Neuronal stem cell (in vitro differentiated cells): ENCODE results near the gene WDR35.

Source experiments
- DNase-seq: peaks from one replicate; pipeline ENCODE4 v3.0.0-alpha.2; 2013; ENCODE audit warnings: low spot score
- H2AFZ ChIP-seq: one replicate; pipeline ENCODE4 v1.6.1; 2013; ENCODE audit warnings: mild to moderate bottlenecking, low read length, inconsistent platforms
- H2AK5ac ChIP-seq: 2 replicates; pipeline ENCODE4 v1.6.1; 2013; ENCODE audit warnings: low read depth, mild to moderate bottlenecking, inconsistent platforms, low read length, moderate library complexity, mixed read lengths
- H2BK120ac ChIP-seq: 2 replicates; pipeline ENCODE4 v1.6.1; 2013; ENCODE audit warnings: low read depth, mild to moderate bottlenecking, inconsistent platforms, low read length, moderate library complexity, mixed read lengths
- H2BK12ac ChIP-seq: one replicate; pipeline ENCODE4 v1.6.1; 2013; ENCODE audit warnings: low read length, inconsistent platforms
- H2BK15ac ChIP-seq: 2 replicates; pipeline ENCODE4 v1.6.1; 2013; ENCODE audit warnings: mild to moderate bottlenecking, low read length, inconsistent platforms, mixed read lengths
- H2BK5ac ChIP-seq: one replicate; pipeline ENCODE4 v1.6.1; 2013; ENCODE audit warnings: inconsistent platforms, mild to moderate bottlenecking, low read length, moderate library complexity
- H3K14ac ChIP-seq: one replicate; pipeline ENCODE4 v1.6.1; 2013; ENCODE audit warnings: low read length, inconsistent platforms
- H3K18ac ChIP-seq: 2 replicates; pipeline ENCODE4 v1.6.1; 2013; ENCODE audit warnings: low read length, inconsistent platforms
- H3K23ac ChIP-seq: 2 replicates; pipeline ENCODE4 v1.6.1; 2013; ENCODE audit warnings: low read depth, mild to moderate bottlenecking, mixed read lengths, low read length, inconsistent platforms; ENCODE audit not compliant: poor library complexity
- H3K27ac ChIP-seq: replicated peaks from 3 replicates; pipeline ENCODE4 v1.5.1; 2013; ENCODE audit warnings: low read length, inconsistent platforms
- H3K27me3 ChIP-seq, 3 experiments: 2 replicates each; pipeline ENCODE4 v1.6.1; 2013; ENCODE audit warnings: low read length in 3 of 3, mild to moderate bottlenecking in 2 of 3, inconsistent platforms in 1 of 3, low read depth in 1 of 3, mixed read lengths in 1 of 3, moderate library complexity in 1 of 3; ENCODE audit not compliant: control insufficient read depth in 3 of 3, insufficient read depth in 3 of 3
- H3K36me3 ChIP-seq, 2 donors: replicated peaks in 1 of 2; 2 replicates each; pipeline ENCODE4 v1.6.1; 2013; ENCODE audit warnings: low read length in 2 of 2; ENCODE audit not compliant: control insufficient read depth in 2 of 2, insufficient read depth in 2 of 2
- H3K4ac ChIP-seq: 2 replicates; pipeline ENCODE4 v1.6.1; 2013; ENCODE audit warnings: inconsistent platforms, mild to moderate bottlenecking, low read length, moderate library complexity
- H3K4me1 ChIP-seq, 2 donors: 1 replicate in 1 of 2; 2 replicates in 1 of 2; pipeline ENCODE4 v1.6.1; 2013; ENCODE audit warnings: low read length in 2 of 2, low read depth in 1 of 2; ENCODE audit not compliant: control insufficient read depth in 2 of 2, insufficient read depth in 1 of 2
- H3K4me2 ChIP-seq: one replicate; pipeline ENCODE4 v1.6.1; 2013; ENCODE audit warnings: mild to moderate bottlenecking, low read length, inconsistent platforms; ENCODE audit not compliant: insufficient read depth, poor library complexity, severe bottlenecking
- H3K4me3 ChIP-seq, 2 donors: 2 replicates each; pipeline ENCODE4 v1.5.1; 2013; ENCODE audit warnings: low read length in 2 of 2, mild to moderate bottlenecking in 2 of 2, inconsistent platforms in 1 of 2, moderate library complexity in 1 of 2
- H3K79me1 ChIP-seq: one replicate; pipeline ENCODE4 v1.6.1; 2013; ENCODE audit warnings: low read depth, mild to moderate bottlenecking, inconsistent platforms, low read length, moderate library complexity
- H3K9ac ChIP-seq: one replicate; pipeline ENCODE4 v1.6.1; 2013; ENCODE audit warnings: mild to moderate bottlenecking, low read depth, low read length, inconsistent platforms; ENCODE audit not compliant: poor library complexity
- H3K9me3 ChIP-seq, 2 donors: replicated peaks in 1 of 2; 2 replicates each; pipeline versions ENCODE3 to v1.6.1; 2013; ENCODE audit warnings: low read length in 2 of 2, mild to moderate bottlenecking in 2 of 2, inconsistent platforms in 1 of 2, low read depth in 1 of 2, mixed read lengths in 1 of 2, moderate library complexity in 1 of 2; ENCODE audit not compliant: control insufficient read depth in 2 of 2, insufficient read depth in 1 of 2
- H4K8ac ChIP-seq: one replicate; pipeline ENCODE4 v1.6.1; 2013; ENCODE audit warnings: low read depth, mild to moderate bottlenecking, inconsistent platforms, low read length, moderate library complexity
- H4K91ac ChIP-seq: one replicate; pipeline ENCODE4 v1.6.1; 2013; ENCODE audit warnings: low read length, low read depth, mild to moderate bottlenecking, inconsistent platforms; ENCODE audit not compliant: poor library complexity
- WGBS, 2 donors: extraction: QIAGEN DNeasy Blood & Tissue Kit; methylation state at CpG; one replicate each; pipeline ENCODE4 v1.1.7; 2013; ENCODE audit warnings: missing lambda C conversion rate in 2 of 2, mixed read lengths in 1 of 2; ENCODE audit not compliant: insufficient read length in 2 of 2, insufficient replicate concordance in 1 of 2; ENCODE audit errors: extremely low coverage in 2 of 2; 5-methylcytosine and 5-hydroxymethylcytosine counted together

The WDR35 gene

GRCh38 chr2:19865151-19865550 is 124.8 kb downstream of the WDR35 start:
- WGBS, 2 donors: no CpG with 5 or more reads among the region's 2 CpGs
- no peak overlapping the region for H3K27ac ChIP-seq
- no peaks in the 10 kb centered on the region for H3K79me1 ChIP-seq
- peak overlapping the region; percentile 2 for H2BK120ac ChIP-seq
- no peak overlapping the region for H3K4ac ChIP-seq
- no peak overlapping the region for H4K8ac ChIP-seq
- no peak overlapping the region for H3K4me2 ChIP-seq
- peak overlapping the region; percentile 53 for H3K9ac ChIP-seq
- no peak overlapping the region for H2AFZ ChIP-seq
- H3K4me1 ChIP-seq: peaks cover 2 to 4% of the 10 kb centered on the region in 2 donors
- no peak overlapping the region for H3K14ac ChIP-seq
- H4K91ac ChIP-seq: no peak overlapping the region
- H3K18ac ChIP-seq: no peak overlapping the region
- H3K27me3 ChIP-seq: peaks cover 0 to 68% (median 8%) of the 10 kb centered on the region in 3 experiments
- no peak overlapping the region for H2BK15ac ChIP-seq
- no peak overlapping the region for H2BK12ac ChIP-seq
- H2BK5ac ChIP-seq: no peak overlapping the region
- no peak for DNase-seq
- H3K4me3 ChIP-seq: no peak overlapping the region
- H3K36me3 ChIP-seq: no peaks in the 10 kb centered on the region
- H2AK5ac ChIP-seq: no peak overlapping the region
- H3K9me3 ChIP-seq: no peaks in the 10 kb centered on the region
- no peak overlapping the region for H3K23ac ChIP-seq

- H3K14ac ChIP-seq: no peak overlapping the region
- no peak overlapping the region for H3K23ac ChIP-seq
- no peak overlapping the region for H3K4ac ChIP-seq
- H3K27me3 ChIP-seq: peaks cover 0 to 63% (median 6%) of the 10 kb centered on the region in 3 experiments
- H3K79me1 ChIP-seq: no peaks in the 10 kb centered on the region
- no peaks in the 10 kb centered on the region for H3K36me3 ChIP-seq
- H4K8ac ChIP-seq: no peak overlapping the region
- H3K4me3 ChIP-seq: no peak overlapping the region
- peaks cover 2 to 4% of the 10 kb centered on the region in 2 donors for H3K4me1 ChIP-seq
- no peaks in the 10 kb centered on the region for H3K9me3 ChIP-seq
- H3K9ac ChIP-seq: no peak overlapping the region
- WGBS, 2 donors: no CpG with 5 or more reads among the region's 11 CpGs
- no peak overlapping the region for H2BK5ac ChIP-seq
- DNase-seq: no peak
- peak overlapping the region; percentile 2 for H2BK120ac ChIP-seq
- no peak overlapping the region for H2BK12ac ChIP-seq
- H3K4me2 ChIP-seq: no peak overlapping the region
- H2AFZ ChIP-seq: no peak overlapping the region
- no peak overlapping the region for H3K18ac ChIP-seq
- H4K91ac ChIP-seq: no peak overlapping the region
- H2BK15ac ChIP-seq: no peak overlapping the region
- no peak overlapping the region for H2AK5ac ChIP-seq
- no peak overlapping the region for H3K27ac ChIP-seq
Observed at GRCh38 chr2:19864381-19864780, 125.5 kb downstream of the WDR35 start.

GRCh38 chr2:19863303-19864041 is 126.4 kb downstream of the WDR35 start:
- peak overlapping the region in 1 of 2 donors; percentile 69 for H3K4me3 ChIP-seq
- no peak overlapping the region for H3K4ac ChIP-seq
- H3K9ac ChIP-seq: no peak overlapping the region
- H4K8ac ChIP-seq: no peak overlapping the region
- H3K9me3 ChIP-seq: no peaks in the 10 kb centered on the region
- H2BK15ac ChIP-seq: no peak overlapping the region
- H2BK120ac ChIP-seq: no peak overlapping the region
- H3K79me1 ChIP-seq: no peaks in the 10 kb centered on the region
- H3K14ac ChIP-seq: no peak overlapping the region
- H4K91ac ChIP-seq: no peak overlapping the region
- H3K4me2 ChIP-seq: peak overlapping the region; percentile 58
- H3K36me3 ChIP-seq: no peaks in the 10 kb centered on the region
- WGBS, 2 donors: no CpG with 5 or more reads among the region's 33 CpGs
- DNase-seq: peak; percentile 78
- no peak overlapping the region for H3K27ac ChIP-seq
- H2AFZ ChIP-seq: peak overlapping the region; percentile 87
- H3K4me1 ChIP-seq: peaks cover 1 to 2% of the 10 kb centered on the region in 2 donors
- H3K23ac ChIP-seq: no peak overlapping the region
- no peak overlapping the region for H2AK5ac ChIP-seq
- peak overlapping the region; percentile 82 for H3K18ac ChIP-seq
- no peak overlapping the region for H2BK5ac ChIP-seq
- H2BK12ac ChIP-seq: no peak overlapping the region
- peaks cover 0 to 59% (median 2%) of the 10 kb centered on the region in 3 experiments for H3K27me3 ChIP-seq

- H4K8ac ChIP-seq: no peak overlapping the region
- no peak overlapping the region for H2AFZ ChIP-seq
- H3K27me3 ChIP-seq: peaks cover 0 to 54% (median 0%) of the 10 kb centered on the region in 3 experiments
- no peak overlapping the region for H3K27ac ChIP-seq
- H4K91ac ChIP-seq: no peak overlapping the region
- no peak overlapping the region for H3K4me2 ChIP-seq
- DNase-seq: no peak
- no CpG with 5 or more reads among the region's 1 CpG for whole genome bisulfite sequencing, 2 donors
- H3K9ac ChIP-seq: no peak overlapping the region
- no peak overlapping the region for H2AK5ac ChIP-seq
- H3K23ac ChIP-seq: no peak overlapping the region
- no peak overlapping the region for H2BK120ac ChIP-seq
- no peak overlapping the region for H3K4me3 ChIP-seq
- no peak overlapping the region for H2BK15ac ChIP-seq
- H2BK5ac ChIP-seq: no peak overlapping the region
- H3K4ac ChIP-seq: no peak overlapping the region
- no peak overlapping the region for H3K18ac ChIP-seq
- no peak overlapping the region for H3K14ac ChIP-seq
- no peaks in the 10 kb centered on the region for H3K9me3 ChIP-seq
- no peak overlapping the region for H2BK12ac ChIP-seq
- H3K4me1 ChIP-seq: peaks cover 1 to 2% of the 10 kb centered on the region in 2 donors
- no peaks in the 10 kb centered on the region for H3K36me3 ChIP-seq
- peaks cover 3% of the 10 kb centered on the region for H3K79me1 ChIP-seq
Observed at GRCh38 chr2:19861813-19862212, 128.1 kb downstream of the WDR35 start.
